ENCODE results near the gene PCBP4.

DNA sequence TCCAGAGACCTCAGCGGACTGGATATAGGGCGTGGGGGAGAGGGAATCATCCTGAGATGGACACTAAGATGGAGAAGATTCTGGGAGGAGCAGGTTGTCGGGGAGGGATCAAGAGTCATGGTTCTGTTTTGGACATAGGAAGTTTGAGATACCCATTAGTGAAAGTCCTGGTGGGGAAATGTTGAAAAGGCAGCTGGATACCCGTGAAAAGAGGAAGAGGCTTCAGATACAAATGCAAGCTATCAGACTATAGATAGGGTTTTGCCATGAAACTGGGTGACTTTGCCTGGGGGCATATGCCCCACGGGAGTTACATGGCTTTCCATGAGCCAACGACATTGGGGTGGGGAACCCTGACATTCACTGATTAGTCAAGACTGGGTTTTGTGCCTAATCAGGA, 13.1 kb downstream of the PCBP4 start:
- TF ChIP-seq, protein P1, sequence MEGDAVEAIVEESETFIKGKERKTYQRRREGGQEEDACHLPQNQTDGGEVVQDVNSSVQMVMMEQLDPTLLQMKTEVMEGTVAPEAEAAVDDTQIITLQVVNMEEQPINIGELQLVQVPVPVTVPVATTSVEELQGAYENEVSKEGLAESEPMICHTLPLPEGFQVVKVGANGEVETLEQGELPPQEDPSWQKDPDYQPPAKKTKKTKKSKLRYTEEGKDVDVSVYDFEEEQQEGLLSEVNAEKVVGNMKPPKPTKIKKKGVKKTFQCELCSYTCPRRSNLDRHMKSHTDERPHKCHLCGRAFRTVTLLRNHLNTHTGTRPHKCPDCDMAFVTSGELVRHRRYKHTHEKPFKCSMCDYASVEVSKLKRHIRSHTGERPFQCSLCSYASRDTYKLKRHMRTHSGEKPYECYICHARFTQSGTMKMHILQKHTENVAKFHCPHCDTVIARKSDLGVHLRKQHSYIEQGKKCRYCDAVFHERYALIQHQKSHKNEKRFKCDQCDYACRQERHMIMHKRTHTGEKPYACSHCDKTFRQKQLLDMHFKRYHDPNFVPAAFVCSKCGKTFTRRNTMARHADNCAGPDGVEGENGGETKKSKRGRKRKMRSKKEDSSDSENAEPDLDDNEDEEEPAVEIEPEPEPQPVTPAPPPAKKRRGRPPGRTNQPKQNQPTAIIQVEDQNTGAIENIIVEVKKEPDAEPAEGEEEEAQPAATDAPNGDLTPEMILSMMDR (conservative IDR thresholded peaks at IDR 0.05; ENCODE audit: low read length): no peak
- TF ChIP-seq EZH2phosphoT487 (IDR thresholded peaks at IDR 0.05; ENCODE audit: borderline replicate concordance, low read depth, low read length): no peak
